Transverse colon (tissue), 4 donors: ENCODE data around the gene UNC93A.

Experiments
- EP300 ChIP-seq: sonication (generic); formaldehyde crosslinking; IDR thresholded peaks from one replicate; pipeline ENCODE4 v1.6.1; 2017; ENCODE audit warnings: antibody characterized with exemption, low read depth
- POLR2A ChIP-seq: fragments of 450-650 bp; IDR thresholded peaks from one replicate; pipeline ENCODE4 v1.6.1; 2016; ENCODE audit warnings: antibody characterized with exemption, mild to moderate bottlenecking, moderate library complexity
- POLR2AphosphoS5 ChIP-seq, 3 donors: sonication (generic); formaldehyde crosslinking; IDR thresholded peaks; one replicate each; pipeline ENCODE4 v1.6.1; 2016; ENCODE audit warnings: antibody characterized with exemption in 3 of 3
- TF ChIP-seq, protein P1 (sequence below), 5 experiments: fragments of 200-600 bp in 3 of 5; fragments of 450-650 bp in 2 of 5; sonication (generic) in 3 of 5; IDR thresholded peaks; 1 replicate in 2 of 5; 2 replicates in 3 of 5; pipeline ENCODE4 v1.5.1; 2016 to 2017; ENCODE audit warnings: antibody characterized with exemption in 5 of 5, inconsistent platforms in 3 of 5, mild to moderate bottlenecking in 2 of 5, moderate library complexity in 1 of 5

DNA sequence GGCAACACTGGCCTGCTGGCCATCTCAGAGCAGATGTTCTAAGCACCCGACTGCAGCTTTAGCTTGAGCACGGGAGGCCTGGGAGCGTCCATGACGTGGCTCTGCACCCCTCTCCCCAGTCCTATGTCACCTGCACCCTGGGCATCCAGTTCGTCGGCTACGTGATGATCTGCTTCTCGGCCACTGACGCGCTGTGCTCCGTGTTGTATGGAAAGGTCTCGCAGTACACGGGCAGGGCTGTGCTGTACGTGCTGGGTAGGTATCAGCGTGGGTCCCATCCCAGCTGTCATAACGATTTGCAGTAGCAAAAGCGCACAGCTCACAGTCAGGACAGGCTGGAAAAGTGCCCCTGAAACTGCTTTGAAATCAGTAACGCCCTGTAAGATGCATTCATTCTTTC lies 14.7 kb downstream of the UNC93A start:
- TF ChIP-seq EP300 (no peak), POLR2AphosphoS5 (IDR thresholded peaks at IDR 0.05) (no peak), POLR2A (no peak)
- TF ChIP-seq, protein P1, sequence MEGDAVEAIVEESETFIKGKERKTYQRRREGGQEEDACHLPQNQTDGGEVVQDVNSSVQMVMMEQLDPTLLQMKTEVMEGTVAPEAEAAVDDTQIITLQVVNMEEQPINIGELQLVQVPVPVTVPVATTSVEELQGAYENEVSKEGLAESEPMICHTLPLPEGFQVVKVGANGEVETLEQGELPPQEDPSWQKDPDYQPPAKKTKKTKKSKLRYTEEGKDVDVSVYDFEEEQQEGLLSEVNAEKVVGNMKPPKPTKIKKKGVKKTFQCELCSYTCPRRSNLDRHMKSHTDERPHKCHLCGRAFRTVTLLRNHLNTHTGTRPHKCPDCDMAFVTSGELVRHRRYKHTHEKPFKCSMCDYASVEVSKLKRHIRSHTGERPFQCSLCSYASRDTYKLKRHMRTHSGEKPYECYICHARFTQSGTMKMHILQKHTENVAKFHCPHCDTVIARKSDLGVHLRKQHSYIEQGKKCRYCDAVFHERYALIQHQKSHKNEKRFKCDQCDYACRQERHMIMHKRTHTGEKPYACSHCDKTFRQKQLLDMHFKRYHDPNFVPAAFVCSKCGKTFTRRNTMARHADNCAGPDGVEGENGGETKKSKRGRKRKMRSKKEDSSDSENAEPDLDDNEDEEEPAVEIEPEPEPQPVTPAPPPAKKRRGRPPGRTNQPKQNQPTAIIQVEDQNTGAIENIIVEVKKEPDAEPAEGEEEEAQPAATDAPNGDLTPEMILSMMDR (IDR thresholded peaks at IDR 0.05) = no peak
